GM23248 (cell line): Measurements from ENCODE around the gene AMBN. TPM values are rescaled to one million over a fixed set of nuclear protein-coding genes. Genes with fewer than 3 reads are reported as not detected.

Experiments used
- DNase-seq: peaks from one replicate; pipeline ENCODE4 v3.0.0-alpha.2; 2015
- H2AFZ ChIP-seq: fragments of 200-600 bp; sonication (generic); 2 replicates; pipeline ENCODE4 v1.6.1; 2016; ENCODE audit warnings: antibody characterized with exemption
- H3F3A ChIP-seq: fragments of 200-600 bp; sonication (generic); 2 replicates; pipeline ENCODE4 v1.6.1; 2016; ENCODE audit warnings: mild to moderate bottlenecking, antibody characterized with exemption, mixed run types; ENCODE audit not compliant: insufficient read depth
- H3K27ac ChIP-seq: fragments of 200-600 bp; sonication (generic); 2 replicates; pipeline ENCODE4 v1.5.1; 2016; ENCODE audit warnings: mild to moderate bottlenecking
- H3K27me3 ChIP-seq: fragments of 200-600 bp; sonication (generic); replicated peaks from 2 replicates; pipeline ENCODE4 v1.6.1; 2016; ENCODE audit warnings: mild to moderate bottlenecking; ENCODE audit not compliant: insufficient read depth
- H3K36me3 ChIP-seq: fragments of 200-600 bp; sonication (generic); 2 replicates; pipeline ENCODE4 v1.6.1; 2016; ENCODE audit warnings: low read depth, mild to moderate bottlenecking
- H3K4me1 ChIP-seq: fragments of 200-600 bp; sonication (generic); 2 replicates; pipeline ENCODE4 v1.6.1; 2016; ENCODE audit warnings: mild to moderate bottlenecking; ENCODE audit not compliant: insufficient read depth
- H3K4me2 ChIP-seq: fragments of 200-600 bp; sonication (generic); one replicate; pipeline ENCODE4 v1.6.1; 2016; ENCODE audit warnings: mild to moderate bottlenecking; ENCODE audit not compliant: unreplicated experiment
- H3K4me3 ChIP-seq: fragments of 200-600 bp; sonication (generic); 2 replicates; pipeline ENCODE4 v1.5.1; 2016; ENCODE audit warnings: mild to moderate bottlenecking
- H3K79me2 ChIP-seq: fragments of 200-600 bp; sonication (generic); 2 replicates; pipeline ENCODE4 v1.6.1; 2016; ENCODE audit warnings: mild to moderate bottlenecking; ENCODE audit not compliant: insufficient read depth
- H3K9ac ChIP-seq: fragments of 200-600 bp; sonication (generic); 2 replicates; pipeline ENCODE4 v1.6.1; 2016; ENCODE audit warnings: mild to moderate bottlenecking
- H3K9me2 ChIP-seq: fragments of 200-600 bp; sonication (generic); 2 replicates; pipeline ENCODE4 v1.6.1; 2016; ENCODE audit warnings: mixed run types, mild to moderate bottlenecking, moderate library complexity; ENCODE audit not compliant: insufficient read depth
- H3K9me3 ChIP-seq: fragments of 200-600 bp; sonication (generic); one replicate; pipeline ENCODE4 v1.6.1; 2017; ENCODE audit warnings: low read depth
- H4K20me1 ChIP-seq: fragments of 200-600 bp; sonication (generic); 2 replicates; pipeline ENCODE4 v1.6.0; 2016; ENCODE audit not compliant: insufficient read depth
- EZH2 ChIP-seq: fragments of 200-600 bp; sonication (generic); IDR thresholded peaks from 2 replicates; pipeline ENCODE4 v1.6.1; 2018; ENCODE audit warnings: antibody characterized with exemption, mild to moderate bottlenecking; ENCODE audit not compliant: insufficient read depth, poor library complexity, severe bottlenecking
- EZH2phosphoT487 ChIP-seq: fragments of 200-600 bp; sonication (generic); IDR thresholded peaks from 2 replicates; pipeline ENCODE4 v1.6.1; 2018; ENCODE audit warnings: antibody characterized with exemption, moderate library complexity, mild to moderate bottlenecking, low read depth; ENCODE audit not compliant: insufficient read depth
- WGBS, 2 experiments: methylation state at CpG; one replicate each; pipeline ENCODE4 v1.1.6; 2015 to 2017; ENCODE audit warnings: low lambda C conversion rate in 2 of 2, low coverage in 1 of 2; ENCODE audit errors: missing lambda C conversion rate in 2 of 2; 5-methylcytosine and 5-hydroxymethylcytosine counted together
- in situ Hi-C: fragments of 300-500 bp; cut with MboI; formaldehyde crosslinking; loops from 2 replicates; pipeline ENCODE4 v1.15.0; 2020
- polyA plus RNA-seq: library from polyadenylated mRNA; unstranded; fragments of >200 nt; fragmentation: Nextera tagmentation; extraction: Ambion mirVana; gene quantifications from 2 replicates; pipeline ENCODE4 v1.2.1, GENCODE V29; 2016
- total RNA-seq: library from RNA; depleted of rRNA; stranded (reverse); fragments of >200 nt; shearing (Covaris generic); gene quantifications from 2 replicates; pipeline ENCODE4 v1.2.3, GENCODE V29; 2014

The AMBN gene
- total and polyA plus RNA-seq, 2 experiments from 2014 or later: not detected

GRCh38 chr4:70559924-70560323 lies 32.1 kb upstream of the AMBN start:
- in situ Hi-C loops: no loop called here
- Histone ChIP-seq H3K27me3 (no peaks in the 10 kb centered on the region; the same call in 1 of the 2 replicates), H3K4me3 (no peak overlapping the region), H3F3A (no peaks in the 10 kb centered on the region), H3K9me3 (no peaks in the 10 kb centered on the region), H3K36me3 (no peaks in the 10 kb centered on the region), H4K20me1 (no peaks in the 10 kb centered on the region), H3K27ac (no peak overlapping the region), H3K79me2 (no peaks in the 10 kb centered on the region), H3K4me2 (no peak overlapping the region), H3K9ac (no peak overlapping the region), H3K4me1 (no peaks in the 10 kb centered on the region; the same call in 1 of the 2 replicates), H2AFZ (no peak overlapping the region), H3K9me2 (no peaks in the 10 kb centered on the region)
- 88 to 96% methylated on average over 1 of the region's 1 CpG for WGBS, 2 experiments
- no peak for DNase-seq
- TF ChIP-seq EZH2 (no peak), EZH2phosphoT487 (no peak)

DNA sequence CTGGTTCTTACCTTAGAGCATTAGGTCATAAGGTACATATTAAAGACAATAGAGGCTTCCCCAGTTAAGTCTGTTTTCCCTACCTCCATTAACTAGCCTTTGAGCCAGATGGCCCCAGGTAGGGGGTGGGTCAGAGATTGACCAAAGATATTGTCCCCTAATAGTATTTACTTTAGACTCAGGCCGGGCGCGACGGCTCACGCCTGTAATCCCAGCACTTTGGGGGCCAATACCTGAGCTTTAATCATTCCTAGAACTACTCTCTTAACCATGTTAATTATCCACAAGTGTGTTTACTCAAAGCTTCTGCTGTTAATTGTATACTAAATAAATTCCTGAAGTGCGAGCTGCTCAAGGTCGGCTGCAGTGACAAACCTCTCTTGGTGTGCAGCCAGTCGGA lies 28.0 kb upstream of the AMBN start:
- Histone ChIP-seq H3K4me1 (no peaks in the 10 kb centered on the region), H3K9me2 (no peaks in the 10 kb centered on the region), H3K4me3 (no peak overlapping the region), H3K9me3 (no peaks in the 10 kb centered on the region), H3K27me3 (no peaks in the 10 kb centered on the region; the same call in 1 of the 2 replicates), H3K9ac (no peak overlapping the region), H3K36me3 (no peaks in the 10 kb centered on the region), H2AFZ (no peak overlapping the region), H3K79me2 (no peaks in the 10 kb centered on the region), H4K20me1 (no peaks in the 10 kb centered on the region), H3K27ac (no peak overlapping the region), H3F3A (no peaks in the 10 kb centered on the region), H3K4me2 (no peak overlapping the region)
- DNase-seq: no peak
- TF ChIP-seq EZH2: no peak
- TF ChIP-seq EZH2phosphoT487: no peak
- WGBS, 2 experiments: 80 to 87% methylated on average over 8 of the region's 8 CpGs
- in situ Hi-C loops: no loop called here

DNA sequence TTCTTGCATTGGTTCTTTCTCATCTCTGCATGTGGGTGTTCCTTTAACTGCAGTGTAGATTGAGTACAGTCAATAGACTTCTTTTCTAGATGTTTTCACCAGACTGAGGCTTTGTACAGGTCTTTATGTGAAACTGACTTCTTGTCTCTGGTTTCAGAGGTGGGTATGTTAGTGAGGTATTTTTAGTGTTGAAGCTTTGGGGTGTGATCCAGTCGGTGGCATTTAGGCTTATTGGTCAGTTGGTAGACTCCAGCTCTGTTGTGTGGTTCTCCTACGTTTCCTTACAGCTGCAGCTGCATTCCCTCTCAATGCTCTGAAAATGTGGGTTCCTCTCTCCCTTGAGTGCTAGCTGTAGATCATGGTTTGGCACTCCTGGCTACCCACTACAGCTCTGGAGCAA lies 21.3 kb upstream of the AMBN start:
- Histone ChIP-seq H3K9me2 (no peaks in the 10 kb centered on the region), H3F3A (no peaks in the 10 kb centered on the region), H3K9ac (no peak overlapping the region), H2AFZ (no peak overlapping the region), H3K4me1 (no peaks in the 10 kb centered on the region), H3K36me3 (no peaks in the 10 kb centered on the region), H3K4me2 (no peak overlapping the region), H3K79me2 (no peaks in the 10 kb centered on the region), H4K20me1 (no peaks in the 10 kb centered on the region), H3K27me3 (no peaks in the 10 kb centered on the region; the same call in 1 of the 2 replicates), H3K9me3 (no peaks in the 10 kb centered on the region), H3K4me3 (no peak overlapping the region), H3K27ac (no peak overlapping the region)
- TF ChIP-seq EZH2 (no peak), EZH2phosphoT487 (no peak)
- in situ Hi-C loops: no loop called here
- no peak for DNase-seq
- 10 to 17% methylated on average over 2 of the region's 2 CpGs for WGBS, 2 experiments

DNA sequence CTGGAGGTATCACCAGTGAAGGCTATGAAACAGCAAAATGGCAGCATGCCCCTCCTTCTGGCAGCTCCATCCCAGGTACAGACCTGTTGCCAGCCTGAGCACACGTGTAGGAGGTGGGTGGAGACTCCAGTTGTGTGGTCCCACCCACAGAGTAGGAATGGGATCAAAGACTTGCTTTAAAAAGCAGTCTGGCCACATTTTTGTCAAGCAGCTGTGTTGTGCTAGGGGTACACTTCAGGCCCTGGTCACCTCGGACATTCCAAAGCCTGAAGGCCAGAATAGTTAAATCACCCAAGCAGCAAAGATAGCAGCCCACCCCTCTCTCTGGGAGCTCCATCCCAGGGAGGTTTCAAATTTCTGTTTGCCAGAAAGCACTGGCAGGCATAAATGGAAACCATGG lies 20.3 kb upstream of the AMBN start:
- Histone ChIP-seq H4K20me1 (no peaks in the 10 kb centered on the region), H3K79me2 (no peaks in the 10 kb centered on the region), H3K4me1 (no peaks in the 10 kb centered on the region), H3K9me3 (no peaks in the 10 kb centered on the region), H3K27ac (no peak overlapping the region), H3K27me3 (no peaks in the 10 kb centered on the region; the same call in 1 of the 2 replicates), H3K4me2 (no peak overlapping the region), H3K36me3 (no peaks in the 10 kb centered on the region), H3K9me2 (no peaks in the 10 kb centered on the region), H3K4me3 (no peak overlapping the region), H3K9ac (no peak overlapping the region), H3F3A (no peaks in the 10 kb centered on the region), H2AFZ (no peak overlapping the region)
- DNase-seq: no peak
- 7 to 14% methylated on average over 2 of the region's 2 CpGs for WGBS, 2 experiments
- no peak for TF ChIP-seq EZH2
- in situ Hi-C loops: no loop called here

DNA sequence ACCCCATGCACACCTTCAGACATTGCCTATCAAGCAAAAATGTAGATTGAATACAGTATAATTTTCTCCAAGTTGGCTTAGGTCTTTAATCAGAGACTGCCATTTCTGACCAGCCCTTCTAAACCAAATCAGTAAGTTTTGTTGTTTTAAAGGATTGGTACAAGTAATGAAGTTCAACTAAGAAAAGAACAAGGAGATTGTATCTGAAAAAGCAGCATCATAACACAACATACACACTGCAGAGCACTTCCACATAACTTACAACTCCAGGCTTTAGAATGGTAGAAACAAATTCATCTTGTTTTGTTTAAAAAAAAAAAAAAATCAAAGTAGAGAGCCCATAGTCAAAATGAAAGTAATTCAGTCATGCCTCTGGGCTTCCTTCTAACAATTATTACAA lies 16.1 kb upstream of the AMBN start:
- Histone ChIP-seq H3K27me3 (no peaks in the 10 kb centered on the region; the same call in 1 of the 2 replicates), H2AFZ (no peak overlapping the region), H3K4me3 (no peak overlapping the region), H3K9ac (no peak overlapping the region), H3K9me2 (no peaks in the 10 kb centered on the region), H3K9me3 (no peaks in the 10 kb centered on the region), H3F3A (no peaks in the 10 kb centered on the region), H3K4me2 (no peak overlapping the region), H3K79me2 (no peaks in the 10 kb centered on the region), H3K4me1 (no peaks in the 10 kb centered on the region), H3K36me3 (no peaks in the 10 kb centered on the region), H4K20me1 (no peaks in the 10 kb centered on the region), H3K27ac (no peak overlapping the region)
- no peak for DNase-seq
- TF ChIP-seq EZH2phosphoT487: no peak
- in situ Hi-C loops: no loop called here
